ENCODE data around the gene ZBTB32.
A peak's percentile ranks its signal among the peaks of the same experiment; 100 is the strongest.
"Not testable (repeated sequence)": the region's sequence is repeated elsewhere in the genome, so short reads cannot be mapped to it uniquely, and the experiment has no call there.

Gene ZBTB32, protein sequence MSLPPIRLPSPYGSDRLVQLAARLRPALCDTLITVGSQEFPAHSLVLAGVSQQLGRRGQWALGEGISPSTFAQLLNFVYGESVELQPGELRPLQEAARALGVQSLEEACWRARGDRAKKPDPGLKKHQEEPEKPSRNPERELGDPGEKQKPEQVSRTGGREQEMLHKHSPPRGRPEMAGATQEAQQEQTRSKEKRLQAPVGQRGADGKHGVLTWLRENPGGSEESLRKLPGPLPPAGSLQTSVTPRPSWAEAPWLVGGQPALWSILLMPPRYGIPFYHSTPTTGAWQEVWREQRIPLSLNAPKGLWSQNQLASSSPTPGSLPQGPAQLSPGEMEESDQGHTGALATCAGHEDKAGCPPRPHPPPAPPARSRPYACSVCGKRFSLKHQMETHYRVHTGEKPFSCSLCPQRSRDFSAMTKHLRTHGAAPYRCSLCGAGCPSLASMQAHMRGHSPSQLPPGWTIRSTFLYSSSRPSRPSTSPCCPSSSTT

DNA sequence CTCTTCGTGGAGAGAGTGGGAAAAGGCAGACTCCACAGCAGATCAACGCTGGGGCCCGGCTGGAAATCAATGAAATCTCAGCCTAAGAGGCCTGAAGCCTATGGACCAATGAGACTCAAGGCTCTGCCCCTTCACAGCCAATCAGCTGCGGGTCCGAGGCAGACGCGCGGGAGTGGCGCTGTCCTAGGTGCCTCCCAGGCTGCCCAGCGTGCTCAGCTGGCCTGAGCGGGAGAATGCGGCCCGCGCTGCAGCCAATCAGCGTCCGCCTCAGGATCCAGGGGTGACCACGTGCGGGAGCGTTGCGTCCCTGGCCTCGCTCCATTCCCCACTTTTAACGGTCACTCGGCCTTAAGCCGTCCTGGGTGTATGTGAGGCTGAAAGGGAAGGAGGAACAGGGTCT is at the start of gene ZBTB32:
Gene ZBTB32, plus strand, starts transcription at position 341 of the 400 bp plus-strand sequence. CDS start 10,069 bp downstream, outside the sequence.
- no peak within 1 kb of the TSS for H3K4me3 ChIP-seq (ENCODE audit: low read length)
- TF ChIP-seq, protein P1, sequence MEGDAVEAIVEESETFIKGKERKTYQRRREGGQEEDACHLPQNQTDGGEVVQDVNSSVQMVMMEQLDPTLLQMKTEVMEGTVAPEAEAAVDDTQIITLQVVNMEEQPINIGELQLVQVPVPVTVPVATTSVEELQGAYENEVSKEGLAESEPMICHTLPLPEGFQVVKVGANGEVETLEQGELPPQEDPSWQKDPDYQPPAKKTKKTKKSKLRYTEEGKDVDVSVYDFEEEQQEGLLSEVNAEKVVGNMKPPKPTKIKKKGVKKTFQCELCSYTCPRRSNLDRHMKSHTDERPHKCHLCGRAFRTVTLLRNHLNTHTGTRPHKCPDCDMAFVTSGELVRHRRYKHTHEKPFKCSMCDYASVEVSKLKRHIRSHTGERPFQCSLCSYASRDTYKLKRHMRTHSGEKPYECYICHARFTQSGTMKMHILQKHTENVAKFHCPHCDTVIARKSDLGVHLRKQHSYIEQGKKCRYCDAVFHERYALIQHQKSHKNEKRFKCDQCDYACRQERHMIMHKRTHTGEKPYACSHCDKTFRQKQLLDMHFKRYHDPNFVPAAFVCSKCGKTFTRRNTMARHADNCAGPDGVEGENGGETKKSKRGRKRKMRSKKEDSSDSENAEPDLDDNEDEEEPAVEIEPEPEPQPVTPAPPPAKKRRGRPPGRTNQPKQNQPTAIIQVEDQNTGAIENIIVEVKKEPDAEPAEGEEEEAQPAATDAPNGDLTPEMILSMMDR (IDR thresholded peaks at IDR 0.05; ENCODE audit: insufficient read depth, low read depth, low read length, missing control alignments), result no peak
- peak; percentile 70 for DNase-seq (ENCODE audit: low read depth)

DNA sequence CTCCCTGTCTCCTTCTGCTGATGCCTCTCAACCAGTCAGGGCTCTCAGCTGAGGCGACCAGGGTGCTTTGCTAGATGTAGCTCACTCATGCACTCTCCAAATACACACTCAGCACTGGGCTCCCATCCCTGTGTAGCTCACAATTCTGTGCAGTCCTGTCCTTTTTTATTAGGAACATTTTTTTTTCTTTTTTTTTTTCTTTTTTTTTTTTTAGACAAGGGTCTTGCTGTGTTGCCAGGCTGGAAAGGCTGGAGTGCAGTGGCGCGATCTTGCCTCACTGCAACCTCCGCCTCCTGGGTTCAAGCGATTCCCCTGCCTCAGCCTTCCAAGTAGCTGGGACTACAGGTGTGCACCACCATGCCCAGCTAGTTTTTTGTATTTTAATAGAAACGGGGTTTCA is 49.5 kb upstream of the ZBTB32 start:
- not testable (repeated sequence) for DNase-seq (ENCODE audit: low read depth); H3K4me3 ChIP-seq (ENCODE audit: low read length)

DNA sequence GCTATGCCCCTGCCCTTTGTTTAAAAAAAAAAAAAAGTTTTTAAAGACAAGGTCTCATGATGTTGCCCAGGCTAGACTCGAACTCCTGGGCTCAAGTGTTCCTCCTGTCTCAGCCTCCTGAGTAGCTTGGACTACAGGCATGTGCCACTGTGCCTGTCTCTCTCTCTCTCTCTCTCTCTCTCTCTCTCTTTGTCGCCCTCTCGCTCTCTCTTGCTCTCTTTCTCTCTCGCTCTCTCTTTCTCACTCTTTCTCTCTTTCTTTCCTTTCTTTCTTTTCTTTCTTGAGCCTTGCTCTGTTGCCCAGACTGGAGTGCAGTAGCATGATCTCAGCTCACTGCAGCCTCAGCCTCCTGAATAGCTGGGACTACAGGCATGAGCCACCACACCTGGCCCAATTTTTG is 48.8 kb upstream of the ZBTB32 start:
- TF ChIP-seq, protein P1 (IDR thresholded peaks at IDR 0.05; ENCODE audit: insufficient read depth, low read depth, low read length, missing control alignments), result no peak

DNA sequence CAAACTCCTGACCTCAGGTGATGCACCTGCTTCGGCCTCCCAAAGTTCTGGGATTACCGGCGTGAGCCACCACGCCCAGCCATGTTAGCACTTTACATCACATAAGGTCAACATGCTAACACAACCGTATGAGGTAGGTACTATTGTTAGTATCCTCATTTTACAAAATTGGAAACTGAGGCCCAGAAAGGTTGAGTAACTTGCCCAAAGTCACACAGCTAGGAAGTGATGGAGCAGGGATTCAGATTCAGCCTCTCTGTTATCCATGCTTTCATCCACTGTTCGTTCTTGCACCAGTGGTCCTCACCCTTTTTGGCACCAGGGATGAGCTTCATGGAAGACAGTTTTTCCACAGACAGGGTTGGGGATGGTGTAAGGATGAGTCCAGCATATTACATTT is 47.7 kb upstream of the ZBTB32 start:
- DNase-seq (ENCODE audit: low read depth), result no peak
- TF ChIP-seq, protein P1 (IDR thresholded peaks at IDR 0.05; ENCODE audit: insufficient read depth, low read depth, low read length, missing control alignments), result no peak
- no peak overlapping the region for H3K4me3 ChIP-seq (ENCODE audit: low read length)

More for the DNA sequence above, 48.8 kb upstream of the ZBTB32 start:
- H3K4me3 ChIP-seq (ENCODE audit: low read length), result no peak overlapping the region
- no peak for DNase-seq (ENCODE audit: low read depth)

DNA sequence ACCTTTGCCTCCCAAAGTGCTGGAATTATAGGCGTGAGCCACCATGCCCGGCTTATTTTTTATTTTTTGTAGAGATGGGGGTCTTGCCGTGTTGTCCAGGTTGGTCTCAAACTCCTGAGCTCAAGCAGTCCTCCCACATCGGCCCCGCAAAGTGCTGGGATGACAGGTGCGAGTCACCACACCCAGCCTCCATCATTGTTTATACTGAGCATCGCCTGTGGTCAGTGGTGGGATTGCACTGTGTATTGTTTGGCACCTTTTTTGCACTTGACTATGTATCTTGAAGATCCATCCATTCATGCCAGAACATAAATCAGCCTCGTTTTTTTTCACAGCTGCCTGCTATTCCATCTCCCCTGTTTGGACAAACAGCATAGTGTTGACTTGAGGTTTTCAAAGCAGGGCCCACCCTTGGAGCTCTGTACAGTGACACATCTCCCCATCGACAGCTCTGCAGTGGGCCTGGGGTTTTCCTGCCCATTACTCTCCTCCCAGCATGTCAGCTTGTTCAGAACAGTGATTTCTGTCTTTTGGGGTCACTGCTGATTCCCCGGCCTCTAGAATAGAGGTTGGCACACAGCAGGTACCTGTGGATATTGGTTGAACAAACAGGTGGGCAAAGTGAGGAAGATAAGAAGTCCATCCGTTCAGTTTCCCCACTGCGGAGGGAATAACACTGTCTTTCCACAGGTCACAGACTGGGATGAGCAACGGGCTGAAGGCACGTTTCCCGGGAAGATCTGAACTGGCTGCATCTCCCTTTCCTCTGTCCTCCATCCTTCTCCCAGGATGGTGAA is 46.3 kb upstream of the ZBTB32 start:
- DNase-seq (ENCODE audit: low read depth), result peak; percentile 14
- H3K4me3 ChIP-seq (ENCODE audit: low read length), result no peak overlapping the region
- TF ChIP-seq, protein P1 (IDR thresholded peaks at IDR 0.05; ENCODE audit: insufficient read depth, low read depth, low read length, missing control alignments), result peak; percentile 18

DNA sequence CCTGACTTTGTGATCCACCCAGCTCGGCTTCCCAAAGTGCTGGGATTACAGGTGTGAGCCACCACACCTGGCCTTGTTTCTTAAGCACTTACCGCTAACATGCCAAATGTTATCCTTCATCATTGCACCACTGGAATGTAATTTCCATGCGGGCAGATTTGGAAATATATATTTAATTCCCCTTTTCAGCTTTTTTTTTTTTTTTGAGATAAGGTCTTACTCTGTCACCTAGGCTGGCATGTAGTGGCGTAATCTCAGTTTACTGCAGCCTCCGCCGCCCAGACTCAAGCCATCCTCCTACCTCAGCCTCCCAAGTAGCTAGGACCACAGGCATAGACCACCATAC is 42.4 kb upstream of the ZBTB32 start:
- H3K4me3 ChIP-seq (ENCODE audit: low read length), result no peak overlapping the region
- no peak for DNase-seq (ENCODE audit: low read depth)
- TF ChIP-seq, protein P1 (IDR thresholded peaks at IDR 0.05; ENCODE audit: insufficient read depth, low read depth, low read length, missing control alignments), result no peak

DNA sequence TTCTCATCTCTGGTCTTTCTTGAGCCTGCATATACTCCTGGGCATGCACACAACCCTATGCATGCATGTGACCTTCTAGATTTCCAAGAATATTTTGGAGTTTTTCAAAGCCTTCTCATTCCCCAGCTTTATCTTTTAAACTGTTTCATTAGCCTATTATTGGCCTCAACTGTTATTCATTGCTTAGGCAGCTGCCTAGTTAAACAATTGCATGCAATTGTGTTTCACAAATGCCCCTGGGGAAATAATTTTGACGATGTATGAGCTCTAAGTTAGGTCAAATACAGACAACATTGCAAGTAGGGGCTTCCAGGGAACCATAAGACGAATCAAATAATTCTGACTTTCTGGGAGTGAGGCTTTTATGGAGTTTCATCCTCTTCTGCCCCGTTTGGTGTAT is 40.4 kb upstream of the ZBTB32 start:
- DNase-seq (ENCODE audit: low read depth), result no peak
- TF ChIP-seq, protein P1 (IDR thresholded peaks at IDR 0.05; ENCODE audit: insufficient read depth, low read depth, low read length, missing control alignments), result no peak
- H3K4me3 ChIP-seq (ENCODE audit: low read length), result no peak overlapping the region

All from epithelial cell of esophagus (primary cell).